Neural cell (in vitro differentiated cells): ENCODE results near the gene KNTC1. TPM values are rescaled to one million over a fixed set of nuclear protein-coding genes. Genes with fewer than 3 reads are reported as not detected.

Experiments used
- H2AFZ ChIP-seq: fragments of 200-600, 300-800 bp; sonication (generic), shearing (Covaris generic); 2 replicates; pipeline ENCODE4 v1.6.0; 2014; ENCODE audit warnings: low read depth, mild to moderate bottlenecking, antibody characterized with exemption, low read length, moderate library complexity
- H3F3A ChIP-seq: fragments of 200-600 bp; shearing (Covaris generic); 2 replicates; pipeline ENCODE4 v1.6.1; 2016; ENCODE audit warnings: mild to moderate bottlenecking, moderate library complexity, mixed read lengths, antibody characterized with exemption, low read length; ENCODE audit not compliant: insufficient read depth, poor library complexity, severe bottlenecking
- H3K27ac ChIP-seq: fragments of 200-600, 300-800 bp; sonication (generic), shearing (Covaris generic); 2 replicates; pipeline ENCODE4 v1.5.1; 2014; ENCODE audit warnings: mild to moderate bottlenecking, low read length, moderate library complexity
- H3K27me3 ChIP-seq: fragments of 300-800, 200-600 bp; sonication (generic), shearing (Covaris generic); 2 replicates; pipeline ENCODE4 v1.6.0; 2014; ENCODE audit warnings: mild to moderate bottlenecking, low read depth, low read length, moderate library complexity; ENCODE audit not compliant: insufficient read depth
- H3K36me3 ChIP-seq: fragments of 300-800, 200-600 bp; sonication (generic), shearing (Covaris generic); 2 replicates; pipeline ENCODE4 v1.5.1; 2014; ENCODE audit warnings: mild to moderate bottlenecking, antibody characterized with exemption, low read length, moderate library complexity; ENCODE audit not compliant: insufficient read depth
- H3K4me2 ChIP-seq: fragments of 300-800, 200-600 bp; sonication (generic), shearing (Covaris generic); 2 replicates; pipeline ENCODE4 v1.6.0; 2014; ENCODE audit warnings: mild to moderate bottlenecking, low read length
- H3K4me3 ChIP-seq: fragments of 300-800, 200-600 bp; sonication (generic), shearing (Covaris generic); 2 replicates; pipeline ENCODE4 v1.5.1; 2014; ENCODE audit warnings: mild to moderate bottlenecking, low read length, moderate library complexity
- H3K79me2 ChIP-seq: fragments of 200-600 bp; shearing (Covaris generic); replicated peaks from 2 replicates; pipeline ENCODE4 v1.6.0; 2014; ENCODE audit warnings: mild to moderate bottlenecking, low read length, moderate library complexity; ENCODE audit not compliant: insufficient read depth
- H3K9ac ChIP-seq: fragments of 300-800, 200-600 bp; sonication (generic), shearing (Covaris generic); 2 replicates; pipeline ENCODE4 v1.6.1; 2016; ENCODE audit warnings: mild to moderate bottlenecking, low read length, mixed read lengths
- H3K9me2 ChIP-seq: fragments of 200-600 bp; shearing (Covaris generic); 2 replicates; pipeline ENCODE4 v1.6.1; 2016; ENCODE audit warnings: mild to moderate bottlenecking, low read length, mixed read lengths; ENCODE audit not compliant: insufficient read depth
- H3K9me3 ChIP-seq: fragments of 200-600, 300-800 bp; sonication (generic), shearing (Covaris generic); 2 replicates; pipeline ENCODE4 v1.6.1; 2016; ENCODE audit warnings: mild to moderate bottlenecking, mixed run types, low read length, moderate library complexity, mixed read lengths
- H4K20me1 ChIP-seq: fragments of 200-600 bp; shearing (Covaris generic); 2 replicates; pipeline ENCODE4 v1.6.1; 2016; ENCODE audit warnings: mild to moderate bottlenecking, mixed run types; ENCODE audit not compliant: insufficient read depth
- CTCF ChIP-seq: fragments of 450-650 bp; IDR thresholded peaks from 2 replicates; pipeline ENCODE4 v1.5.1; 2014; ENCODE audit warnings: antibody characterized with exemption, mild to moderate bottlenecking, moderate library complexity; ENCODE audit not compliant: poor library complexity, severe bottlenecking
- EP300 ChIP-seq: fragments of 450-650 bp; conservative IDR thresholded peaks from 2 replicates; pipeline ENCODE4 v1.6.1; 2014; ENCODE audit warnings: antibody characterized with exemption, mild to moderate bottlenecking, moderate library complexity; ENCODE audit not compliant: poor library complexity, severe bottlenecking
- EZH2 ChIP-seq: fragments of 200-600, 300-800 bp; shearing (Covaris generic), sonication (generic); IDR thresholded peaks from 2 replicates; pipeline ENCODE4 v1.6.1; 2014; ENCODE audit warnings: antibody characterized with exemption, low read length, borderline replicate concordance, mild to moderate bottlenecking; ENCODE audit not compliant: insufficient read depth, poor library complexity, severe bottlenecking
- MXI1 ChIP-seq: fragments of 450-650 bp; conservative IDR thresholded peaks from 2 replicates; pipeline ENCODE4 v1.6.1; 2014; ENCODE audit warnings: antibody characterized with exemption, mild to moderate bottlenecking; ENCODE audit not compliant: poor library complexity, severe bottlenecking
- POLR2AphosphoS5 ChIP-seq: IDR thresholded peaks from 2 replicates; pipeline ENCODE4 v1.6.1; 2012
- RAD21 ChIP-seq: fragments of 450-650 bp; conservative IDR thresholded peaks from 2 replicates; pipeline ENCODE4 v1.6.1; 2014; ENCODE audit warnings: antibody characterized with exemption, mild to moderate bottlenecking, moderate library complexity
- REST ChIP-seq: IDR thresholded peaks from 2 replicates; pipeline ENCODE4 v1.6.1; 2012; ENCODE audit warnings: borderline replicate concordance
- SMC3 ChIP-seq: fragments of 450-650 bp; conservative IDR thresholded peaks from 2 replicates; pipeline ENCODE4 v1.6.1; 2014; ENCODE audit warnings: antibody characterized with exemption, mild to moderate bottlenecking, moderate library complexity; ENCODE audit not compliant: poor library complexity
- TAF1 ChIP-seq: IDR thresholded peaks from 2 replicates; pipeline ENCODE4 v1.6.1; 2012; ENCODE audit warnings: low read depth
- polyA plus RNA-seq: library from polyadenylated mRNA; depleted of rRNA; stranded (reverse); fragments of >200 nt; gene quantifications from 2 replicates; pipeline ENCODE4 v1.2.3, GENCODE V29; 2014

Gene KNTC1
- polyA plus RNA-seq, 1 donor from 2014 or later: 16.2 TPM

- no peaks in the 10 kb centered on the region for H3K36me3 ChIP-seq
These were observed 26.9 kb upstream of the KNTC1 start for GRCh38 chr12:122499991-122500684.

GRCh38 chr12:122500685-122501488, 26.2 kb upstream of the KNTC1 start, which contains the start of gene ZCCHC8:
Gene ZCCHC8 (minus strand): TSS chr12:122500932. CDS start chr12:122500840, 92 bp downstream.
- no peaks in the 10 kb centered on the region for H4K20me1 ChIP-seq

More at GRCh38 chr12:122499991-122500684, 26.9 kb upstream of the KNTC1 start:
- peak overlapping the region; percentile 97 for H3K9ac ChIP-seq
- peak overlapping the region; percentile 97 for H3K4me3 ChIP-seq
- no peaks in the 10 kb centered on the region for H4K20me1 ChIP-seq
- H3K27ac ChIP-seq: peak overlapping the region; percentile 95
- no peaks in the 10 kb centered on the region for H3K9me2 ChIP-seq
- TF ChIP-seq MXI1 (peak; percentile 33), CTCF (no peak)
- no peaks in the 10 kb centered on the region for H3K9me3 ChIP-seq
- peaks cover 25% of the 10 kb centered on the region for H3K79me2 ChIP-seq
- no peaks in the 10 kb centered on the region for H3K27me3 ChIP-seq
- H3F3A ChIP-seq: peaks cover 4% of the 10 kb centered on the region
- peak overlapping the region; percentile 76 for H3K4me2 ChIP-seq
- H2AFZ ChIP-seq: peak overlapping the region; percentile 87

More at GRCh38 chr12:122500685-122501488, 26.2 kb upstream of the KNTC1 start, which contains the start of gene ZCCHC8:
- H3K27ac ChIP-seq: peak within 1 kb of the TSS; percentile 95
- no peaks in the 10 kb centered on the region for H3K9me3 ChIP-seq
- peaks cover 25% of the 10 kb centered on the region for H3K79me2 ChIP-seq
- peak within 1 kb of the TSS; percentile 76 for H3K4me2 ChIP-seq
- no peaks in the 10 kb centered on the region for H3K9me2 ChIP-seq
- no peaks in the 10 kb centered on the region for H3K36me3 ChIP-seq
- peaks cover 4% of the 10 kb centered on the region for H3F3A ChIP-seq
- H2AFZ ChIP-seq: peak within 1 kb of the TSS; percentile 87
- H3K27me3 ChIP-seq: no peaks in the 10 kb centered on the region
- TF ChIP-seq REST: peak; percentile 70
- TF ChIP-seq POLR2AphosphoS5: peak; percentile 90
- TF ChIP-seq MXI1: peak; percentile 53
- peak; percentile 47 for TF ChIP-seq EP300
- no peak for TF ChIP-seq RAD21
- no peak for TF ChIP-seq EZH2
- TF ChIP-seq TAF1: peak; percentile 80
- TF ChIP-seq SMC3: peak; percentile 12
- peak; percentile 15 for TF ChIP-seq CTCF
- H3K4me3 ChIP-seq: peak within 1 kb of the TSS; percentile 97
- peak within 1 kb of the TSS; percentile 97 for H3K9ac ChIP-seq
